ENCODE data around the gene GDPD5. TPM values are rescaled to one million over a fixed set of nuclear protein-coding genes. Genes with fewer than 3 reads are reported as not detected.

GDPD5 gene
- total RNA-seq, 2 donors from 2014 or later, result 26.8 to 54.2 TPM

- peaks cover 25% of the 10 kb centered on the region for H3K4me1 Mint-ChIP-seq
- H3K36me3 Mint-ChIP-seq (ENCODE audit: low read depth), result no peaks in the 10 kb centered on the region
- H3K4me3 Mint-ChIP-seq, result no peak overlapping the region
- ATAC-seq (replicated peaks), result no peak
- no peaks in the 10 kb centered on the region for H3K9me3 Mint-ChIP-seq
- peak overlapping the region; percentile 28 for H3K27ac Mint-ChIP-seq
- H3K27me3 Mint-ChIP-seq, result no peaks in the 10 kb centered on the region
Observed at GRCh38 chr11:75502138-75502537, 23.6 kb downstream of the GDPD5 start.

GRCh38 chr11:75500742-75501141 is 25.0 kb downstream of the GDPD5 start:
- Mint-ChIP-seq H3K27me3 (no peaks in the 10 kb centered on the region), H3K4me3 (no peak overlapping the region), H3K36me3 (ENCODE audit: low read depth) (no peaks in the 10 kb centered on the region), H3K4me1 (peaks cover 25% of the 10 kb centered on the region), H3K9me3 (no peaks in the 10 kb centered on the region), H3K27ac (peak overlapping the region; percentile 76)
- no peak for ATAC-seq (replicated peaks)

DNA sequence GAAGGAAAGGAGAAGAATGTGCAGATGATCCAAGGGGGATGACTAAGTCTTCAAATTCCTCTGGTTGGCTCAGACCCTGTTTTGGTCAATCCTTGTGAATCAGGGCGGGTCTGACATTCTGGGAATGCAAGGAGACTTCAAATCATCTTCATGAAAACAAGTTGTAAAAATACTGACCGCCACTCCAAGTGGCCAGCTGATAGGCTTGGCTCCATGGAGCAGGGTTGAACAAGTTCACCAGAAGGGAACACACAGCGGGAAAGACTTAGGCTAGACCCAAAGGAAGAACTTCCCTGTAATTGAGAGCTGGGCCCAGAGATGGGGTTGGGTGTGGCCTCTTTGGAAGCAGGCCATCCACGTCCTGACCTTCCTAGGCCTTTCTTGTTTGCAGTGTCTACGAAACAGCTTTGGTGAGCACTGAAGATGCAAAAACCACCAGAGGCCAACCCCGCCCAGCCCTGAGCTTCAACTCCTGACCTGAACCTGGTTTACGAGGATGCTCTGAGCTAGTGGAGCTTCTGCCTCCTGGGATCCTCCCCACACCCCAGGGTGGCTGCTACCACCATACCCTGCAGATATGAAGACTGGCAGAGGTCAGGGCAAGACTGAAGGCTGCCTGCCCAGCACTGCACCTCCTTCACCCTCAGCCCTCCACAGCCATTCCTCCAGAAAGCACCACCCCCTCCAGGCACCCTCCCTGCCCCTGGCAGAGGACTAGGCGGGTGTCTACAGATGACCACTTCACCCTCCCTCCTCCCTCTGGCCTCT is 26.1 kb downstream of the GDPD5 start:
- Mint-ChIP-seq H3K4me1 (peaks cover 25% of the 10 kb centered on the region), H3K36me3 (ENCODE audit: low read depth) (no peaks in the 10 kb centered on the region), H3K9me3 (no peaks in the 10 kb centered on the region), H3K4me3 (no peak overlapping the region), H3K27me3 (no peaks in the 10 kb centered on the region), H3K27ac (peak overlapping the region; percentile 76)
- ATAC-seq (replicated peaks), result no peak

- H3K27me3 Mint-ChIP-seq, result no peaks in the 10 kb centered on the region
- peaks cover 25% of the 10 kb centered on the region for H3K4me1 Mint-ChIP-seq
- peak overlapping the region; percentile 76 for H3K27ac Mint-ChIP-seq
- H3K4me3 Mint-ChIP-seq, result no peak overlapping the region
- ATAC-seq (replicated peaks), result peak; percentile 22
- no peaks in the 10 kb centered on the region for H3K36me3 Mint-ChIP-seq (ENCODE audit: low read depth)
- H3K9me3 Mint-ChIP-seq, result no peaks in the 10 kb centered on the region
Observed at GRCh38 chr11:75498556-75499255, 27.0 kb downstream of the GDPD5 start.

GRCh38 chr11:75497788-75498409 is 27.8 kb downstream of the GDPD5 start:
- Mint-ChIP-seq H3K27me3 (no peaks in the 10 kb centered on the region), H3K4me1 (peaks cover 25% of the 10 kb centered on the region), H3K4me3 (no peak overlapping the region), H3K36me3 (ENCODE audit: low read depth) (no peaks in the 10 kb centered on the region), H3K9me3 (no peaks in the 10 kb centered on the region), H3K27ac (peak overlapping the region; percentile 66)
- ATAC-seq (replicated peaks), result peak; percentile 98

- Mint-ChIP-seq H3K27me3 (no peaks in the 10 kb centered on the region), H3K4me3 (no peak overlapping the region), H3K4me1 (peaks cover 16% of the 10 kb centered on the region), H3K27ac (peak overlapping the region; percentile 28), H3K9me3 (no peaks in the 10 kb centered on the region), H3K36me3 (ENCODE audit: low read depth) (no peaks in the 10 kb centered on the region)
- ATAC-seq (replicated peaks), result no peak
Observed at GRCh38 chr11:75496305-75496752, 29.4 kb downstream of the GDPD5 start.

DNA sequence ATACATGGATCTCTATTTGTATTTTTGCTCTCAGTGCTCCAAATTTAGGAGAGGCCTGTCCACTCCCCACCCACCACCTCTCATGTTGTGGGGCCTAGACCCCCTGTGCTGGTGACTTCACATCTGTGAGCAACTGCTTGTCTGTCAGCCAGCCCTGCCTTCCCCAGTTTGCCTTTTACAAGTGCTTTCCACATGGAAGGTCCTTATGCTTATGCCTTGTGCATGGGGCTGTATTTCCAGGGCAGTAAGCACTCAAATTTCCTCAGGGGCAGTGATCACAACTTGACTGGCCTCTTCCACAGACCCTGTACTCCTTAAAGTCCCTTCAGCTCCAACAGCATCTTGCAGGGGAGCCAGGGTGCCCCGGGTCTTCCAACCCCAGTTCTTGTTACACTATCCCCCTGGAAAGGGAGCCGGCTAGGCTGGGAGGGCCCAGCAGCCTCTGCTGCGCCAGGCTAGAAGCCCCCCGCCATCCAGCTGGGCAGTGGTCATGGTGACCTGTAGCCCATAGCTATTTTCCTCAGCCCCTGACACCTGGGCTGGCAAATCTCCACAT is 29.9 kb downstream of the GDPD5 start:
- no peaks in the 10 kb centered on the region for H3K27me3 Mint-ChIP-seq
- peak overlapping the region; percentile 28 for H3K27ac Mint-ChIP-seq
- ATAC-seq (replicated peaks), result no peak
- H3K9me3 Mint-ChIP-seq, result no peaks in the 10 kb centered on the region
- no peak overlapping the region for H3K4me3 Mint-ChIP-seq
- peaks cover 15% of the 10 kb centered on the region for H3K4me1 Mint-ChIP-seq
- no peaks in the 10 kb centered on the region for H3K36me3 Mint-ChIP-seq (ENCODE audit: low read depth)

GRCh38 chr11:75493626-75494025 is 32.1 kb downstream of the GDPD5 start:
- no peak for ATAC-seq (replicated peaks)
- Mint-ChIP-seq H3K27me3 (no peaks in the 10 kb centered on the region), H3K27ac (no peak overlapping the region), H3K4me1 (peaks cover 5% of the 10 kb centered on the region), H3K4me3 (no peak overlapping the region), H3K36me3 (ENCODE audit: low read depth) (peaks cover 10% of the 10 kb centered on the region), H3K9me3 (no peaks in the 10 kb centered on the region)

DNA sequence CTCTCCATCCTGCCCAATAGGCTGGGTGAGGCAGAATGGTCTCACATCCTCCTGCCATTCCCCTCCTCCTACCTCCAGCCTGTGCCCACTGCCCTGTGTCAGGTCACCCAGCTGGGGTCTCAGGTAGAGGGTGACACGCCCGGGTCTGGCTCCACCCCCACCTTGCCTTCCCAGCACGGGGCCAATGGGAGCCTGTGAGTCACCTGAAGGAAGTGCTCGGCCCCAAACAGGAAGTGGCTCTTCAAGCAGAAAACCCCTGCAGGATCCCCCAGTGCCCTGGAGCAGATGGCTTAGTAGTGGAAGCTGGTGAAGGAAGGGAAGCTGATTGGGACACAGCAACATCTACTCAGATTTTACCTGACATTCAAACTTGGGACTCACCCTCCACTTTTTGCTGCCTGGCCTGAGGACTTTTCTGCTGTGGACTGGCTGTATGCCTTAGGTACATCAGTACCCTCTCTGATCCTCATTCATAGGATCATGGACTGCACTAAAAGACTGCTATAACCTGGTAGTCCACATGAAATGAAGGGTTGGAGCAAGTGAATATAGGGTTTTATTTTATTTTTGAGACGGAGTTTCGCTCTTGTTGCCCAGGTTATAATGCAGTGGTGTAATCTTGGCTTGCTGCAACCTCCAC is 33.4 kb downstream of the GDPD5 start:
- Mint-ChIP-seq H3K4me1 (peaks cover 4% of the 10 kb centered on the region), H3K9me3 (no peaks in the 10 kb centered on the region), H3K27me3 (no peaks in the 10 kb centered on the region), H3K27ac (peak overlapping the region; percentile 91), H3K4me3 (peak overlapping the region; percentile 83), H3K36me3 (ENCODE audit: low read depth) (peaks cover 14% of the 10 kb centered on the region)
- ATAC-seq (replicated peaks), result peak; percentile 95

DNA sequence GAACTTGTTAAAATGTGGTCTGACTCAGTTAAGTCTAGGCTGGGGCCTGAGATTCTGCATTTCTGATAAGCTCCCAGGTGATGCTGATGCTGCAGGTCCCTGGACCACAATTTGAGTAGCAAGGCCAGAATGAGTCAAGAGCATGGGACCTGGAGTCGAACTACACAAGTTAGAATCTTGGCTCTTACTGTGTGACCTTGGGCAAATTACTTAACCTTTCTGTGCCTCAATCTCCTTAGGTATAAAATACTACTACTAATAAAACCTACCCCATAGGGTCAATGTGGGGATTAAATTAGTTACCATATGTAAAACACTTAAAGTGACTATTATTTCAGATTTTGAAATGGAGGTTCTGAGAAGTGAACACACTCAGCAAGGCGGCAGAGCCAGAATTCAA is 34.3 kb downstream of the GDPD5 start:
- Mint-ChIP-seq H3K27ac (peak overlapping the region; percentile 91), H3K27me3 (no peaks in the 10 kb centered on the region), H3K4me1 (peaks cover 4% of the 10 kb centered on the region), H3K4me3 (peak overlapping the region; percentile 83), H3K36me3 (ENCODE audit: low read depth) (peaks cover 14% of the 10 kb centered on the region), H3K9me3 (no peaks in the 10 kb centered on the region)
- ATAC-seq (replicated peaks), result peak; percentile 51

DNA sequence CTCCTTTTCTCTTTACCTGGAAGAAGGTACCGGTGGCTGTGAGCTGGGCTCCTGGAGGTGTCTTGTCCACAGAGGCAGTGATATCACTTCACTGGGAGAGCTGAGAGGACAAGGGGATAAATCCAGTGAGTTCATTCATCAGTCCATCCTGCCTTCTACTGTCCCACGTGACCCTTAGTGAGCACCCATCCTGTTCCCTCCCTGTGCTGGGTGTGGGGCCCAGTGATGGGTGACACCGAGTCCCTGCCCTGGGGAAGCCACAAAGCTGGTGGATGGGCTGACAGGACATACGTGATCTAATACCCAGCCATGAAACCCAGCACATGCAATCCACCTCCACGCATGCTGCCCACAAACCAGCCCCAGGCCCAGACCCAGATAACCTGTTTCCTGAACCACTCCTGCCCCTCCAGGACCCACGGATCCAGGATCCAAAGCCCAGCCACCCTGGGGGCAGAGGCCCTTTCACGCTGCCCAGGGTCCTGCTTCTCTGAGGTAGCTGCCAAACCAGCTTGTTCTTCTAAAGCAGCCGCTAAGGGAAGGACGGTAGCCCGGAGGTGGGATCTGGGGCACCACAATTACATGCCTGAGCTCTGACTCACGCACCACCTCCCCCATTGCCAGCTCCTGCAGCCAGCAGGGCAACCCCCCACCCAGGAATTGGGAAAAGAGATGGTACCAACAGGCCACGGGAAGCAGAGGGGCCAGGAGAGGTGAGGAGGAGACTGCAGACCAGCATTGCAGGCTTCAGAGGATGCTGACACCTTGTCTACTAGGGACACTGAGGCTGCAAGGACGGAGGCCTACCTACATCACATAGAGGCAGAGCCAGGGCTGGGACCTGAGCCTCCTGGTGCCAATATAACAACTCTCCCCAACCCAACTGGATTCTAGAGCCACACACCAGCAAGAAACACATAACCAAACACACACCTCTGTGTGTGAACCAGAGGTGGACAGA is 35.2 kb downstream of the GDPD5 start:
- peaks cover 14% of the 10 kb centered on the region for H3K36me3 Mint-ChIP-seq (ENCODE audit: low read depth)
- H3K4me1 Mint-ChIP-seq, result peaks cover 4% of the 10 kb centered on the region
- H3K27me3 Mint-ChIP-seq, result no peaks in the 10 kb centered on the region
- no peak for ATAC-seq (replicated peaks)
- H3K27ac Mint-ChIP-seq, result peak overlapping the region; percentile 91
- no peaks in the 10 kb centered on the region for H3K9me3 Mint-ChIP-seq
- peak overlapping the region; percentile 83 for H3K4me3 Mint-ChIP-seq

GRCh38 chr11:75487365-75487764 is 38.4 kb downstream of the GDPD5 start:
- H3K36me3 Mint-ChIP-seq (ENCODE audit: low read depth), result peaks cover 14% of the 10 kb centered on the region
- H3K27ac Mint-ChIP-seq, result no peak overlapping the region
- H3K27me3 Mint-ChIP-seq, result no peaks in the 10 kb centered on the region
- no peaks in the 10 kb centered on the region for H3K9me3 Mint-ChIP-seq
- H3K4me3 Mint-ChIP-seq, result no peak overlapping the region
- H3K4me1 Mint-ChIP-seq, result peaks cover 4% of the 10 kb centered on the region
- no peak for ATAC-seq (replicated peaks)

DNA sequence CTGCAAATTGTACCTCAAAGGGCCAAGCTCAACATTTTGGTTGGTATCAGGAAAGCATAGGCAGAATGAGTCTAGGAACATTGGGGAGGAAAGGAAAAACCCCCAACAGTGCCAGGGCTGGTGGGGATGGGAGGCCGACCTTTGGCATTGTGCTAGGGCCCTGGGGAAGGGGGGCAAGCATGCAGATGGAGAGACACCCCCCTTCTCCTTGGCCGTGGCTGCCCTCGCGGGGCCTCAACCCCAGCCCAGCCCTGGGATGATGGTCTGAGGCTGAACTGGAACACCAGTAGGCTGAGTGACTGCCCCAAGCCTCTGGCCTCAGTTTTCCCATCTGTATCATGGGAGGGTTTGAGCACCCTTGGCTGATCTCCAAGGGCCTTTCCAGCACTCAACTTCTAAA is 40.0 kb downstream of the GDPD5 start:
- no peak overlapping the region for H3K4me3 Mint-ChIP-seq
- peaks cover 14% of the 10 kb centered on the region for H3K36me3 Mint-ChIP-seq (ENCODE audit: low read depth)
- H3K27ac Mint-ChIP-seq, result no peak overlapping the region
- H3K4me1 Mint-ChIP-seq, result peaks cover 4% of the 10 kb centered on the region
- ATAC-seq (replicated peaks), result no peak
- H3K27me3 Mint-ChIP-seq, result no peaks in the 10 kb centered on the region
- H3K9me3 Mint-ChIP-seq, result no peaks in the 10 kb centered on the region

Measured in activated T-helper 17 cell treated with anti-CD3 and anti-CD28 coated beads, Interleukin-2, amount 50 U/mL, for 72 hours (primary cell).